ENCODE results near the gene SSX2IP.

The SSX2IP gene

GRCh38 chr1:84690397-84691121 lies at the start of gene SSX2IP (continued):
- TF ChIP-seq GLIS1 (tag by site-specific recombination; IDR thresholded peaks at IDR 0.05) (peak; percentile 44), ZNF221 (tag by site-specific recombination; IDR thresholded peaks at IDR 0.05; ENCODE audit: borderline replicate concordance) (no peak), ZNF274 (IDR thresholded peaks at IDR 0.05; ENCODE audit: low read length) (no peak), ZNF274 (tag by site-specific recombination; IDR thresholded peaks at IDR 0.05; ENCODE audit: borderline replicate concordance) (no peak), ZNF174 (tag by site-specific recombination; IDR thresholded peaks at IDR 0.05) (no peak), ZNF768 (tag by site-specific recombination; IDR thresholded peaks at IDR 0.05) (no peak), ZNF214 (tag by site-specific recombination; IDR thresholded peaks at IDR 0.05; ENCODE audit: borderline replicate concordance) (no peak), ZBTB44 (tag by site-specific recombination; IDR thresholded peaks at IDR 0.05) (peak; percentile 97), REPIN1 (tag by site-specific recombination; IDR thresholded peaks at IDR 0.05; ENCODE audit: low read depth) (no peak), ZBTB7A (tag by site-specific recombination; IDR thresholded peaks at IDR 0.05; ENCODE audit: low read depth) (no peak), ZNF776 (tag by site-specific recombination; IDR thresholded peaks at IDR 0.05; ENCODE audit: borderline replicate concordance) (no peak), ZNF2 (tag by site-specific recombination; IDR thresholded peaks at IDR 0.05) (peak; percentile 70), ZNF146 (tag by site-specific recombination; IDR thresholded peaks at IDR 0.05) (no peak), ZNF24 (tag by site-specific recombination; IDR thresholded peaks at IDR 0.05) (0 out of 2 replicates have a peak, but pooled peaks have one; percentile 47), ZNF558 (tag by site-specific recombination; IDR thresholded peaks at IDR 0.05) (no peak), ZNF610 (tag by site-specific recombination; IDR thresholded peaks at IDR 0.05; ENCODE audit: borderline replicate concordance) (peak; percentile 29; the same call in 1 of the 2 replicates), ZNF777 (tag by site-specific recombination; IDR thresholded peaks at IDR 0.05; ENCODE audit: borderline replicate concordance) (no peak), ZNF366 (tag by site-specific recombination; conservative IDR thresholded peaks at IDR 0.05) (peak; percentile 98), ZFP37 (tag by site-specific recombination; IDR thresholded peaks at IDR 0.05) (peak; percentile 60; the same call in 1 of the 2 replicates), ZNF18 (tag by site-specific recombination; IDR thresholded peaks at IDR 0.05) (no peak), ZNF596 (tag by site-specific recombination; IDR thresholded peaks at IDR 0.05) (no peak), GLIS2 (tag by site-specific recombination; IDR thresholded peaks at IDR 0.05) (peak; percentile 17; the same call in 1 of the 2 replicates), ZNF544 (tag by site-specific recombination; IDR thresholded peaks at IDR 0.05) (no peak), ZNF324 (tag by site-specific recombination; IDR thresholded peaks at IDR 0.05) (peak; percentile 63; the same call in 1 of the 2 replicates), ZNF211 (tag by site-specific recombination; IDR thresholded peaks at IDR 0.05; ENCODE audit: low read depth) (no peak), ZNF704 (tag by site-specific recombination; IDR thresholded peaks at IDR 0.05) (no peak), SCRT2 (tag by site-specific recombination; IDR thresholded peaks at IDR 0.05) (peak; percentile 100), ZSCAN16 (tag by site-specific recombination; IDR thresholded peaks at IDR 0.05) (0 out of 2 replicates have a peak, but pooled peaks have one; percentile 20), ZNF202 (tag by site-specific recombination; IDR thresholded peaks at IDR 0.05; ENCODE audit: borderline replicate concordance) (no peak), OVOL3 (tag by site-specific recombination; IDR thresholded peaks at IDR 0.05) (no peak; the same call in 1 of the 2 replicates), HIC1 (tag by site-specific recombination; IDR thresholded peaks at IDR 0.05) (peak; percentile 48; the same call in 1 of the 2 replicates), WT1 (tag by site-specific recombination; IDR thresholded peaks at IDR 0.05) (0 out of 2 replicates have a peak, but pooled peaks have one; percentile 31), OSR2 (tag by site-specific recombination; IDR thresholded peaks at IDR 0.05) (no peak), EGR2 (tag by site-specific recombination; IDR thresholded peaks at IDR 0.05; ENCODE audit: low read depth) (no peak), ZNF391 (tag by site-specific recombination; IDR thresholded peaks at IDR 0.05; ENCODE audit: borderline replicate concordance, low read depth) (no peak)
